Mesenchymal stem cell (in vitro differentiated cells and primary cell): ENCODE data around the gene MYL5.
A peak's percentile ranks its signal among the peaks of the same experiment; 100 is the strongest.
"Not testable (repeated sequence)": the region's sequence is repeated elsewhere in the genome, so short reads cannot be mapped to it uniquely, and the experiment has no call there.

Source experiments
- DNase-seq: peaks from one replicate; pipeline ENCODE4 v3.0.0-alpha.2; 2013
- H2AFZ ChIP-seq: one replicate; pipeline ENCODE4 v1.6.1; 2013; ENCODE audit warnings: low read depth, mild to moderate bottlenecking, control low read depth, inconsistent platforms, low read length, moderate library complexity
- H2AK5ac ChIP-seq: 2 replicates; pipeline ENCODE4 v1.6.1; 2013; ENCODE audit warnings: low read length, moderate library complexity, mild to moderate bottlenecking, inconsistent platforms; ENCODE audit not compliant: severe bottlenecking
- H2BK120ac ChIP-seq: one replicate; pipeline ENCODE4 v1.6.1; 2013; ENCODE audit warnings: low read depth, mild to moderate bottlenecking, inconsistent platforms, low read length, moderate library complexity
- H2BK12ac ChIP-seq, 2 experiments: one replicate each; pipeline ENCODE4 v1.6.1; 2013; ENCODE audit warnings: inconsistent platforms in 2 of 2, low read length in 2 of 2, mild to moderate bottlenecking in 2 of 2, moderate library complexity in 2 of 2, control low read depth in 1 of 2
- H2BK15ac ChIP-seq: one replicate; pipeline ENCODE4 v1.6.1; 2013; ENCODE audit warnings: mild to moderate bottlenecking, low read depth, inconsistent platforms; ENCODE audit not compliant: poor library complexity, severe bottlenecking
- H2BK5ac ChIP-seq: 2 replicates; pipeline ENCODE4 v1.6.1; 2013; ENCODE audit warnings: low read depth, mild to moderate bottlenecking, low read length, control low read depth, inconsistent platforms; ENCODE audit not compliant: poor library complexity, severe bottlenecking
- H3K14ac ChIP-seq, 2 experiments: one replicate each; pipeline ENCODE4 v1.6.1; 2013; ENCODE audit warnings: inconsistent platforms in 2 of 2, low read length in 2 of 2, control low read depth in 1 of 2, mild to moderate bottlenecking in 1 of 2, moderate library complexity in 1 of 2
- H3K18ac ChIP-seq, 2 experiments: one replicate each; pipeline ENCODE4 v1.6.1; 2013; ENCODE audit warnings: inconsistent platforms in 2 of 2, low read length in 2 of 2, control low read depth in 1 of 2, low read depth in 1 of 2, mild to moderate bottlenecking in 1 of 2
- H3K23ac ChIP-seq, 2 experiments: one replicate each; pipeline ENCODE4 v1.6.1; 2013; ENCODE audit warnings: inconsistent platforms in 2 of 2, low read length in 2 of 2, mild to moderate bottlenecking in 2 of 2, moderate library complexity in 2 of 2, control low read depth in 1 of 2
- H3K27ac ChIP-seq: 2 replicates; pipeline ENCODE4 v1.5.1; 2013; ENCODE audit warnings: mild to moderate bottlenecking, moderate library complexity, low read length, control low read depth, inconsistent platforms; ENCODE audit not compliant: poor library complexity, severe bottlenecking
- H3K27me3 ChIP-seq, 2 experiments: 2 replicates each; pipeline versions ENCODE4 v1.6.1 to v1.7.0; 2013; ENCODE audit warnings: low read length in 2 of 2, mild to moderate bottlenecking in 2 of 2, moderate library complexity in 2 of 2, control low read depth in 1 of 2, inconsistent platforms in 1 of 2; ENCODE audit not compliant: control insufficient read depth in 1 of 2, insufficient read depth in 1 of 2
- H3K36me3 ChIP-seq, 2 experiments: 2 replicates each; pipeline versions ENCODE4 v1.6.1 to v1.7.0; 2013; ENCODE audit warnings: low read length in 2 of 2, control low read depth in 1 of 2, inconsistent platforms in 1 of 2, low read depth in 1 of 2, mild to moderate bottlenecking in 1 of 2; ENCODE audit not compliant: insufficient read depth in 2 of 2, control insufficient read depth in 1 of 2
- H3K4ac ChIP-seq, 2 experiments: one replicate each; pipeline ENCODE4 v1.6.1; 2013; ENCODE audit warnings: inconsistent platforms in 2 of 2, low read length in 2 of 2, mild to moderate bottlenecking in 2 of 2, moderate library complexity in 2 of 2, control low read depth in 1 of 2, low read depth in 1 of 2
- H3K4me1 ChIP-seq: 2 replicates; pipeline ENCODE4 v1.6.1; 2013; ENCODE audit warnings: low read depth, low read length, control low read depth; ENCODE audit not compliant: control insufficient read depth, insufficient read depth
- H3K4me2 ChIP-seq: 2 replicates; pipeline ENCODE4 v1.6.1; 2013; ENCODE audit warnings: low read length, mild to moderate bottlenecking, inconsistent platforms; ENCODE audit not compliant: poor library complexity, severe bottlenecking
- H3K4me3 ChIP-seq, 2 experiments: 2 replicates each; pipeline versions ENCODE4 v1.5.1 to v1.7.0; 2013; ENCODE audit warnings: low read length in 2 of 2, mild to moderate bottlenecking in 2 of 2, control low read depth in 1 of 2, low read depth in 1 of 2; ENCODE audit not compliant: insufficient read depth in 1 of 2
- H3K79me1 ChIP-seq: replicated peaks from 2 replicates; pipeline ENCODE4 v1.6.1; 2013; ENCODE audit warnings: mild to moderate bottlenecking, control low read depth, low read length, inconsistent platforms; ENCODE audit not compliant: poor library complexity, severe bottlenecking
- H3K9ac ChIP-seq: 2 replicates; pipeline ENCODE4 v1.7.0; 2013; ENCODE audit warnings: mild to moderate bottlenecking, low read length, moderate library complexity
- H3K9me3 ChIP-seq: 2 replicates; pipeline ENCODE4 v1.7.0; 2013; ENCODE audit warnings: mild to moderate bottlenecking, low read length; ENCODE audit not compliant: control insufficient read depth
- H4K8ac ChIP-seq: one replicate; pipeline ENCODE4 v1.6.1; 2013; ENCODE audit warnings: inconsistent platforms, mild to moderate bottlenecking, low read length, moderate library complexity
- H4K91ac ChIP-seq: one replicate; pipeline ENCODE4 v1.6.1; 2013; ENCODE audit warnings: mild to moderate bottlenecking, low read length, inconsistent platforms
- WGBS: methylation state at CpG from one replicate; pipeline ENCODE4 v1.1.7; 2013; ENCODE audit warnings: mixed read lengths; 5-methylcytosine and 5-hydroxymethylcytosine counted together

The MYL5 gene

GRCh38 chr4:666822-667544 lies 7.4 kb upstream of the MYL5 start:
- no peak overlapping the region for H2AK5ac ChIP-seq
- peaks cover 9% of the 10 kb centered on the region for H3K4me1 ChIP-seq
- no peak overlapping the region for H3K9ac ChIP-seq
- H3K14ac ChIP-seq: no peak overlapping the region
- H3K79me1 ChIP-seq: peaks cover 7% of the 10 kb centered on the region
- no peak overlapping the region for H2BK15ac ChIP-seq
- no peak overlapping the region for H3K4me2 ChIP-seq
- H3K4me3 ChIP-seq: no peak overlapping the region
- no peak overlapping the region for H3K23ac ChIP-seq
- peak overlapping the region; percentile 46 for H4K91ac ChIP-seq
- H3K36me3 ChIP-seq: peaks cover 14 to 17% of the 10 kb centered on the region in 2 experiments
- no peak overlapping the region for H2BK5ac ChIP-seq
- H3K9me3 ChIP-seq: no peaks in the 10 kb centered on the region
- H2AFZ ChIP-seq: no peak overlapping the region
- no peak overlapping the region for H3K27ac ChIP-seq
- H2BK120ac ChIP-seq: no peak overlapping the region
- H2BK12ac ChIP-seq: no peak overlapping the region
- H4K8ac ChIP-seq: no peak overlapping the region
- 92% methylated on average over 27 of the region's 28 CpGs for WGBS
- H3K4ac ChIP-seq: no peak overlapping the region
- H3K18ac ChIP-seq: no peak overlapping the region
- no peak for DNase-seq
- peaks cover 0 to 51% of the 10 kb centered on the region in 2 experiments for H3K27me3 ChIP-seq

- peaks cover 0 to 47% of the 10 kb centered on the region in 2 experiments for H3K27me3 ChIP-seq
- no peaks in the 10 kb centered on the region for H3K9me3 ChIP-seq
- peaks cover 9% of the 10 kb centered on the region for H3K4me1 ChIP-seq
- H3K36me3 ChIP-seq: peaks cover 18 to 22% of the 10 kb centered on the region in 2 experiments
- H3K23ac ChIP-seq: no peak overlapping the region
- H2BK12ac ChIP-seq: no peak overlapping the region
- H2BK120ac ChIP-seq: no peak overlapping the region
- no peak overlapping the region for H3K18ac ChIP-seq
- no peak overlapping the region for H4K8ac ChIP-seq
- H3K4ac ChIP-seq: no peak overlapping the region
- H3K9ac ChIP-seq: no peak overlapping the region
- H2BK15ac ChIP-seq: no peak overlapping the region
- no peak overlapping the region for H2BK5ac ChIP-seq
- no peak overlapping the region for H3K27ac ChIP-seq
- H3K79me1 ChIP-seq: peaks cover 11% of the 10 kb centered on the region
- no peak overlapping the region for H3K4me2 ChIP-seq
- no peak overlapping the region for H3K4me3 ChIP-seq
- no peak for DNase-seq
- H4K91ac ChIP-seq: no peak overlapping the region
- no peak overlapping the region for H2AFZ ChIP-seq
- no peak overlapping the region for H3K14ac ChIP-seq
- no peak overlapping the region for H2AK5ac ChIP-seq
- 75% methylated on average over 10 of the region's 10 CpGs for WGBS
These were observed 6.8 kb upstream of the MYL5 start for GRCh38 chr4:667545-667925.

- H2BK5ac ChIP-seq, H2AK5ac ChIP-seq, H2BK12ac ChIP-seq, H4K8ac ChIP-seq, H3K9me3 ChIP-seq, H3K23ac ChIP-seq, DNase-seq, H2BK120ac ChIP-seq, H2AFZ ChIP-seq, H3K27ac ChIP-seq, H4K91ac ChIP-seq, H3K18ac ChIP-seq, H3K4me2 ChIP-seq, H3K9ac ChIP-seq, H2BK15ac ChIP-seq, H3K14ac ChIP-seq, H3K4me3 ChIP-seq, H3K4ac ChIP-seq: not testable (repeated sequence)
- Histone ChIP-seq H3K4me1 (peaks cover 12% of the 10 kb centered on the region), H3K27me3 (peaks cover 0 to 42% of the 10 kb centered on the region in 2 experiments), H3K79me1 (peaks cover 14% of the 10 kb centered on the region), H3K36me3 (peaks cover 23% of the 10 kb centered on the region in 2 experiments)
- WGBS: 97% methylated on average over 6 of the region's 6 CpGs
These were observed 6.1 kb upstream of the MYL5 start for GRCh38 chr4:668219-668618.

GRCh38 chr4:669806-670559 lies 4.4 kb upstream of the MYL5 start:
- not testable (repeated sequence) for H2BK12ac ChIP-seq, H3K4ac ChIP-seq, H3K9me3 ChIP-seq, H4K8ac ChIP-seq, DNase-seq, H2BK120ac ChIP-seq, H3K9ac ChIP-seq, H2AK5ac ChIP-seq, H3K14ac ChIP-seq, H3K4me2 ChIP-seq, H3K23ac ChIP-seq, H3K27ac ChIP-seq, H3K4me3 ChIP-seq, H2BK5ac ChIP-seq, H2BK15ac ChIP-seq, H2AFZ ChIP-seq, H4K91ac ChIP-seq, H3K18ac ChIP-seq
- Histone ChIP-seq H3K4me1 (peaks cover 11% of the 10 kb centered on the region), H3K79me1 (peaks cover 20% of the 10 kb centered on the region), H3K27me3 (peaks cover 0 to 27% of the 10 kb centered on the region in 2 experiments), H3K36me3 (peaks cover 23% of the 10 kb centered on the region in 2 experiments)
- 98% methylated on average over 10 of the region's 11 CpGs for WGBS
